Hepatocyte (in vitro differentiated cells): Measurements from ENCODE around the gene TRIM46. TPM values are rescaled to one million over a fixed set of nuclear protein-coding genes. Genes with fewer than 3 reads are reported as not detected.

Experiments
- DNase-seq: peaks from one replicate; pipeline ENCODE4 v3.0.0-alpha.2; 2016; ENCODE audit warnings: low spot score
- H2AFZ ChIP-seq: fragments of 200-600 bp; sonication (generic); 2 replicates; pipeline ENCODE4 v1.6.0; 2016; ENCODE audit warnings: antibody characterized with exemption, mild to moderate bottlenecking
- H3K27ac ChIP-seq: fragments of 200-600 bp; sonication (generic); 2 replicates; pipeline ENCODE4 v1.5.1; 2016; ENCODE audit warnings: mild to moderate bottlenecking
- H3K27me3 ChIP-seq: fragments of 200-600 bp; sonication (generic); 2 replicates; pipeline ENCODE4 v1.6.1; 2016
- H3K36me3 ChIP-seq: fragments of 200-600 bp; sonication (generic); replicated peaks from 2 replicates; pipeline ENCODE4 v1.5.1; 2016; ENCODE audit warnings: low read depth; ENCODE audit not compliant: insufficient read depth
- H3K4me1 ChIP-seq: fragments of 200-600 bp; sonication (generic); 2 replicates; pipeline ENCODE4 v1.5.1; 2016; ENCODE audit warnings: mild to moderate bottlenecking, moderate library complexity; ENCODE audit not compliant: insufficient read depth
- H3K4me2 ChIP-seq: fragments of 200-600 bp; sonication (generic); 2 replicates; pipeline ENCODE4 v1.6.0; 2016
- H3K4me3 ChIP-seq: fragments of 200-600 bp; sonication (generic); 2 replicates; pipeline ENCODE4 v1.5.1; 2016; ENCODE audit warnings: mild to moderate bottlenecking
- H3K79me2 ChIP-seq: fragments of 200-600 bp; sonication (generic); 2 replicates; pipeline ENCODE4 v1.6.0; 2017; ENCODE audit warnings: mild to moderate bottlenecking
- H3K9me2 ChIP-seq: fragments of 200-600 bp; sonication (generic); replicated peaks from 2 replicates; pipeline ENCODE4 v1.6.0; 2017; ENCODE audit warnings: mild to moderate bottlenecking; ENCODE audit not compliant: insufficient read depth
- H3K9me3 ChIP-seq: fragments of 200-600 bp; sonication (generic); 2 replicates; pipeline ENCODE4 v1.5.1; 2016; ENCODE audit warnings: low read depth, mild to moderate bottlenecking
- H4K20me1 ChIP-seq: fragments of 200-600 bp; sonication (generic); 2 replicates; pipeline ENCODE4 v1.6.0; 2016; ENCODE audit warnings: mild to moderate bottlenecking; ENCODE audit not compliant: insufficient read depth, poor library complexity, severe bottlenecking
- EZH2 ChIP-seq: fragments of 200-600 bp; sonication (generic); IDR thresholded peaks from 2 replicates; pipeline ENCODE4 v1.6.1; 2016; ENCODE audit warnings: antibody characterized with exemption, mild to moderate bottlenecking, borderline replicate concordance
- EZH2phosphoT487 ChIP-seq: fragments of 200-600 bp; sonication (generic); IDR thresholded peaks from one replicate; pipeline ENCODE4 v1.6.1; 2018; ENCODE audit warnings: antibody characterized with exemption, mild to moderate bottlenecking, low read depth, moderate library complexity; ENCODE audit not compliant: unreplicated experiment, severe bottlenecking
- WGBS: methylation state at CpG from one replicate; pipeline ENCODE4 v1.1.6; 2016; ENCODE audit warnings: low lambda C conversion rate; ENCODE audit errors: missing lambda C conversion rate; 5-methylcytosine and 5-hydroxymethylcytosine counted together
- polyA plus RNA-seq: library from polyadenylated mRNA; unstranded; fragments of >200 nt; fragmentation: Nextera tagmentation; extraction: Ambion mirVana; gene quantifications from 2 replicates; pipeline ENCODE4 v1.2.1, GENCODE V29; 2016
- total RNA-seq: library from RNA; depleted of rRNA; stranded (reverse); fragments of >200 nt; gene quantifications from 2 replicates; pipeline ENCODE4 v1.2.3, GENCODE V29; 2014
- TF ChIP-seq, protein P1 (sequence below): fragments of 200-600 bp; sonication (generic); IDR thresholded peaks from 2 replicates; pipeline ENCODE4 v1.5.1; 2016; ENCODE audit warnings: antibody characterized with exemption, mild to moderate bottlenecking; ENCODE audit not compliant: poor library complexity

The TRIM46 gene
- total and polyA plus RNA-seq, 2 experiments from 2014 or later: 1.2 to 2.1 TPM

- H2AFZ ChIP-seq: no peak overlapping the region
- H3K36me3 ChIP-seq: no peaks in the 10 kb centered on the region
- H3K79me2 ChIP-seq: peaks cover 31% of the 10 kb centered on the region
- H3K9me2 ChIP-seq: no peaks in the 10 kb centered on the region
- no peaks in the 10 kb centered on the region for H3K27me3 ChIP-seq
- no peak for DNase-seq
- no peak overlapping the region for H3K4me3 ChIP-seq
- H4K20me1 ChIP-seq: no peaks in the 10 kb centered on the region
- H3K9me3 ChIP-seq: no peaks in the 10 kb centered on the region
- peak overlapping the region; percentile 99 for H3K27ac ChIP-seq
- no peak for TF ChIP-seq EZH2phosphoT487
- TF ChIP-seq, protein P1, sequence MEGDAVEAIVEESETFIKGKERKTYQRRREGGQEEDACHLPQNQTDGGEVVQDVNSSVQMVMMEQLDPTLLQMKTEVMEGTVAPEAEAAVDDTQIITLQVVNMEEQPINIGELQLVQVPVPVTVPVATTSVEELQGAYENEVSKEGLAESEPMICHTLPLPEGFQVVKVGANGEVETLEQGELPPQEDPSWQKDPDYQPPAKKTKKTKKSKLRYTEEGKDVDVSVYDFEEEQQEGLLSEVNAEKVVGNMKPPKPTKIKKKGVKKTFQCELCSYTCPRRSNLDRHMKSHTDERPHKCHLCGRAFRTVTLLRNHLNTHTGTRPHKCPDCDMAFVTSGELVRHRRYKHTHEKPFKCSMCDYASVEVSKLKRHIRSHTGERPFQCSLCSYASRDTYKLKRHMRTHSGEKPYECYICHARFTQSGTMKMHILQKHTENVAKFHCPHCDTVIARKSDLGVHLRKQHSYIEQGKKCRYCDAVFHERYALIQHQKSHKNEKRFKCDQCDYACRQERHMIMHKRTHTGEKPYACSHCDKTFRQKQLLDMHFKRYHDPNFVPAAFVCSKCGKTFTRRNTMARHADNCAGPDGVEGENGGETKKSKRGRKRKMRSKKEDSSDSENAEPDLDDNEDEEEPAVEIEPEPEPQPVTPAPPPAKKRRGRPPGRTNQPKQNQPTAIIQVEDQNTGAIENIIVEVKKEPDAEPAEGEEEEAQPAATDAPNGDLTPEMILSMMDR: no peak
- TF ChIP-seq EZH2: no peak
- H3K4me2 ChIP-seq: peak overlapping the region; percentile 81
- 94% methylated on average over 6 of the region's 6 CpGs for WGBS
- H3K4me1 ChIP-seq: peaks cover 34% of the 10 kb centered on the region
Observed at GRCh38 chr1:155137154-155137949, 36.3 kb upstream of the TRIM46 start.

- peaks cover 18% of the 10 kb centered on the region for H3K4me1 ChIP-seq
- 1% methylated on average over 42 of the region's 42 CpGs for WGBS
Observed at GRCh38 chr1:155139895-155140629, 33.6 kb upstream of the TRIM46 start, which contains the start of gene DPM3. TSS of gene DPM3 (minus strand) at chr1:155140531. CDS start at chr1:155140240, 291 bp downstream.

GRCh38 chr1:155140630-155140953 lies 33.1 kb upstream of the TRIM46 start:
- Histone ChIP-seq H3K79me2 (peaks cover 27% of the 10 kb centered on the region), H3K9me2 (no peaks in the 10 kb centered on the region), H3K4me2 (peak overlapping the region; percentile 95), H3K27ac (no peak overlapping the region), H3K4me1 (peaks cover 18% of the 10 kb centered on the region), H3K27me3 (no peaks in the 10 kb centered on the region), H3K9me3 (no peaks in the 10 kb centered on the region), H2AFZ (peak overlapping the region; percentile 97), H4K20me1 (no peaks in the 10 kb centered on the region), H3K4me3 (peak overlapping the region; percentile 87), H3K36me3 (no peaks in the 10 kb centered on the region)
- WGBS: 7% methylated on average over 11 of the region's 11 CpGs
- DNase-seq: no peak
- TF ChIP-seq, protein P1: no peak
- TF ChIP-seq EZH2phosphoT487: no peak
- no peak for TF ChIP-seq EZH2

More at GRCh38 chr1:155139895-155140629, 33.6 kb upstream of the TRIM46 start, which contains the start of gene DPM3:
- peak within 1 kb of the TSS; percentile 95 for H3K4me2 ChIP-seq
- H3K4me3 ChIP-seq: peak within 1 kb of the TSS; percentile 87
- TF ChIP-seq, protein P1: no peak
- TF ChIP-seq EZH2phosphoT487 (no peak), EZH2 (no peak)
- no peaks in the 10 kb centered on the region for H3K9me3 ChIP-seq
- no peaks in the 10 kb centered on the region for H3K36me3 ChIP-seq
- no peaks in the 10 kb centered on the region for H3K9me2 ChIP-seq
- peak within 1 kb of the TSS; percentile 94 for H3K27ac ChIP-seq
- no peaks in the 10 kb centered on the region for H3K27me3 ChIP-seq
- H2AFZ ChIP-seq: peak within 1 kb of the TSS; percentile 97
- peak; percentile 90 for DNase-seq
- peaks cover 27% of the 10 kb centered on the region for H3K79me2 ChIP-seq
- H4K20me1 ChIP-seq: no peaks in the 10 kb centered on the region
